GM10847 (cell line): ENCODE data around the gene ARHGEF7.

Experiments
- POLR2A ChIP-seq: IDR thresholded peaks from 2 replicates; pipeline ENCODE4 v1.6.1; 2011; ENCODE audit not compliant: insufficient read length; ENCODE audit errors: extremely low read depth

The ARHGEF7 gene

GRCh38 chr13:111328574-111329410, 213.7 kb downstream of the ARHGEF7 start:
- no peak for TF ChIP-seq POLR2A

GRCh38 chr13:111329641-111330040, 214.5 kb downstream of the ARHGEF7 start:
- TF ChIP-seq POLR2A = no peak

GRCh38 chr13:111330066-111330610, 215.0 kb downstream of the ARHGEF7 start:
- no peak for TF ChIP-seq POLR2A

GRCh38 chr13:111335298-111335697, 220.2 kb downstream of the ARHGEF7 start:
- TF ChIP-seq POLR2A = no peak

- TF ChIP-seq POLR2A = no peak
These were observed 221.6 kb downstream of the ARHGEF7 start for GRCh38 chr13:111336666-111337065.

DNA sequence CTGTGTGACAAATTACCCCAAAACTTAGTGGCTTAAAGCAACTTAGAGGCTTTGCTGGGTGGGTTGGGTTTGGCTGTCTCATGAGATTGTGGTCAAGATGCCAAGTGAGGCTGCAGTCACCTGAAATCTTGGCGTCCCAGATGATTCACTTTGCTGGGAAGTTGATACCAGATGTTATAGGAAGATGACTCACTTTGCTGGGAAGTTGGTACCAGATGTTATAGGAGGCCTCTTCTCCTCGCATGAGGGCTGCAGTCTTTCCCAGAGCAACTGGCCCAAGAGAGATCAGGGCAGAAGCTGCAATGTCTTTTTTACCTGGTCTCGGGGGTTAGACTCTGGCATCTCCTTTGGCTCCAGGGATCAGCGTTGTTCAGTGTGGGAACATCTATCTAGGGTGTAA, 222.1 kb downstream of the ARHGEF7 start:
- no peak for TF ChIP-seq POLR2A

GRCh38 chr13:111337741-111338140, 222.6 kb downstream of the ARHGEF7 start:
- no peak for TF ChIP-seq POLR2A

DNA sequence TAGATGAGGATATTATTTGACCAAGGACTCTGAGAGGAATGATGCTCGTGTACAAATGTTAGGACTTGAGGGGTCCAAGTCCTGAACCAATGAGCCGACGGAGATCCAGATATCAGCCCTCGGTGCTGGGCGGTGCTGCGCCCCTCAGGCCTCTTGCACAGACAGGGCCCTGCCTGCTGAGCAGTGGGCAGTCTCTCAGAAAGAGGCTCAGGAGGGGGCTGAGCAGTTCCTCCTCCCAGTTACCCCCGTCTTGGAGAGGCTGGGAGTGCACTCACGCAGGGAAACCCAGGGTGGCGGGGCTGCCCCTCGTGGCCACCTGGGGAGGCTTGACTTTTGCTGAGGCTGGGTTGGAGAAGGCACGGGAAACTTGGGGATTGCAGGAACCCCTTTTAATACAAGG, 223.7 kb downstream of the ARHGEF7 start:
- no peak for TF ChIP-seq POLR2A

DNA sequence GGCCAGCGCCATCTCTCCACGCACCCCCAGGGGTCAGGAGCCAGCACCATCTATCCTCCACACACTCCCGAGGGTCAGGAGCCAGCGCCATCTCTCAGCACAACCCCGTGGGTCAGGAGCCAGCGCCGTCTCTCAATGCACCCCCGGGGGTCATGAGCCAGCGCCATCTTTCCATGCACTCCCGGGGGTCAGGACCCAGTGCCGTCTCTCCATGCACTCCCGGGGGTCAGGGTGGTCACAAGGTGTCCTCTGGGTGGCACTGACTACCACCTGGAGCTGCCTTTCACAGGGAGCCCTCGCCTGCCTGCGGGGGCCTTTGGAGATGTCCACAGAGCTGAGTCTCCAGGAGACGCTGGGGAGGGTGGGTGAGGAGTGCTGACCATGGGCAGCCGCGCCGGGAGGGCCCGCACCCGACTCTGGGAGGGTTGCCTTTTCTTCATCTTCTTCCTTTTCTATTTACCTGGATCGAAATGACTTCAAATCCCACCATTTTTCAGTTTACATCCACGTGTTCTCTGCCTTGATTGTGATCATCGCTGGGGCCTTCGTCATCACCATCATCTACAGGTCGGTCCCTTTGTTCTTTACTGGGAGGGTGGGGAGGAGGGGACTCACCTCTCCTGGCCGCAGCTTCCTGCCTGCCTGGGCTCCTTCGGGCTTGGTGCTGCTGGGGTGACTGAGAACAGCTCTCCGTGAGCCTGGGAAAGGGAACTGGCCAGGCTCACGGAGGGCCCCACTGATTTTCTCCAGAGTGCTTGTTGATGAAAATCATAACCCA, 224.4 kb downstream of the ARHGEF7 start:
- TF ChIP-seq POLR2A = no peak

GRCh38 chr13:111341886-111342285, 226.8 kb downstream of the ARHGEF7 start:
- TF ChIP-seq POLR2A = no peak

DNA sequence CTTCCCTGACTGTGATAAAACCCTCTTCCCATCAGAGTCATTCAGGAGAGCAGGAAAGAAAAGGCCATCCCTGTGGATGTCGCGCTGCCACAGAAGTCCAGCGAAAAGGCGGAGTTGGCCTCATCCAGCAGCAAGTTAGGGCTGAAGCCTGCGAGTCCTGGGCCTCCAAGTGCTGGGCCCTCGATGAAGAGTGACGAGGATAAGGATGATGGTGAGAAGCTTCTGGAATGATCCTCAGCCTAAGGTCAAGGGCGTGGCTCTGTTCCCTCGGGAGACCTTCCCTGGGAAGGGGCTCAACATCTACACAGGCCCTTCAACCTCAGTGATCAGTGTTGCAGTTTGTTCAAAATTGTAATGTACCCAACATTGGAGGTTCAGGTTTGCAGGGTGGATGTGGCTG, 227.6 kb downstream of the ARHGEF7 start:
- TF ChIP-seq POLR2A = no peak

GRCh38 chr13:111343186-111343805, 228.2 kb downstream of the ARHGEF7 start:
- no peak for TF ChIP-seq POLR2A

DNA sequence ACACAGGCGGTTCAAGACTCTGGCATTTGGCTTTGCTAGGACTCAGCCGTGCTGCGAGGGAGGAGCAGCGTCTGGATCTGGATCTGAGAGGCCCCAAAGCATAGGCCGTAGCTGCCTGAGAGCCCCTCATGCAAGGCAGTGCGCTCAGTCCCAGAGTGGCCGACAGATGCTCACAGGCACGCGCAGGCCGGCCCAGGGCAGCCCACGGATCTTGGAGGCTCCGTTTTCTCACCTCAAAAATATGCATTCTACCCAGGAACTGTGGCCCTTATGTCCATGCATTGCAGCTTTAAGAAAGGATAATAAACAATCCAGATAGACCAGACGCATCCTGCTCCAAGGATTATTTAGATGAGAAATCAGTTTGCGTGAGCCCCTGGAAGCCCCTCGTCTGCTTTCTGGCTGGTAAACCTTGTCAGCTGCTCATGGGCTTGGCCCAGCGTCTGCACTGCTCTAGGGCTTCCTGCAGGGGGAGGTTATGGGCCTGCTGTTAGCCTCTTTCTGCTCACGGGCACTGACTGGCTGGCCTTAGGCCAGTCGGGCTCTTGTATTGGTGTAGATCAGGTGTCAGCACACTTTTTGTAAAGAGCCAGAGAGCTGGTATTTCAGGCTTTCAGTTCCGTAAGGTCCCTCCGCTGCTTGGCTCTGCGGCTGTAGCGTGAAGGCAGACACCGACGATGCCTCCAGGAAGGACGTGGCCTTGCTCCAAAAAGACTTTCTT, 229.5 kb downstream of the ARHGEF7 start:
- TF ChIP-seq POLR2A = no peak

- TF ChIP-seq POLR2A = no peak
These were observed 230.6 kb downstream of the ARHGEF7 start for GRCh38 chr13:111345682-111346081.
